Activated CD8-positive, alpha-beta T cell treated with anti-CD3 and anti-CD28 coated beads for 36 hours (primary cell): ENCODE data around the gene TARBP2. TPM values are rescaled to one million over a fixed set of nuclear protein-coding genes. Genes with fewer than 3 reads are reported as not detected.

Source experiments
- ATAC-seq: fragments of 200-7000 bp; cut with Tn5 transposase; one replicate; pipeline ENCODE4 v1.10.0; 2021; ENCODE audit warnings: mild to moderate bottlenecking, moderate library complexity
- CTCF ChIA-PET: fragments of 350-600 bp; sonication (Branson Sonifier 250); formaldehyde crosslinking; loops from one replicate; lab custom pipeline; 2021; ENCODE audit warnings: antibody characterized with exemption; lab: Charles Lee
- POLR2A ChIA-PET: fragments of 350-600 bp; sonication (Branson Sonifier 250); formaldehyde crosslinking; loops from one replicate; lab custom pipeline; 2021; ENCODE audit warnings: antibody characterized with exemption; lab: Charles Lee
- DNase-seq: peaks from one replicate; pipeline ENCODE4 v3.0.0-alpha.2; 2020
- H3K27ac Mint-ChIP-seq: one replicate; pipeline ENCODE4 v1.8.0; 2021; ENCODE audit warnings: mild to moderate bottlenecking, mixed read lengths
- H3K27me3 Mint-ChIP-seq: one replicate; pipeline ENCODE4 v1.8.0; 2021; ENCODE audit warnings: mixed read lengths
- H3K36me3 Mint-ChIP-seq: one replicate; pipeline ENCODE4 v1.8.0; 2021; ENCODE audit warnings: low read depth, mixed read lengths
- H3K4me1 Mint-ChIP-seq: one replicate; pipeline ENCODE4 v1.8.0; 2021; ENCODE audit warnings: low read depth, mixed read lengths
- H3K4me3 Mint-ChIP-seq: one replicate; pipeline ENCODE4 v1.8.0; 2021; ENCODE audit warnings: mild to moderate bottlenecking, moderate library complexity, mixed read lengths
- H3K9me3 Mint-ChIP-seq: one replicate; pipeline ENCODE4 v1.8.0; 2021; ENCODE audit warnings: mixed read lengths
- intact Hi-C: fragments of 100-400 bp; cut with micrococcal nuclease; formaldehyde crosslinking; loops from one replicate; pipeline ENCODE4 v1.10.0; 2022
- total RNA-seq, 2 experiments: library from RNA; stranded (reverse); gene quantifications; one replicate each; pipeline ENCODE4 v1.2.3, GENCODE V29; 2021
- TF ChIP-seq, protein P1 (sequence below): fragments of 200-600 bp; IDR thresholded peaks from one replicate; pipeline ENCODE4 v1.8.0; 2022; ENCODE audit warnings: antibody characterized with exemption, mild to moderate bottlenecking

The TARBP2 gene
- total RNA-seq, 2 experiments from 2014 or later = 32.0 to 33.3 TPM

DNA sequence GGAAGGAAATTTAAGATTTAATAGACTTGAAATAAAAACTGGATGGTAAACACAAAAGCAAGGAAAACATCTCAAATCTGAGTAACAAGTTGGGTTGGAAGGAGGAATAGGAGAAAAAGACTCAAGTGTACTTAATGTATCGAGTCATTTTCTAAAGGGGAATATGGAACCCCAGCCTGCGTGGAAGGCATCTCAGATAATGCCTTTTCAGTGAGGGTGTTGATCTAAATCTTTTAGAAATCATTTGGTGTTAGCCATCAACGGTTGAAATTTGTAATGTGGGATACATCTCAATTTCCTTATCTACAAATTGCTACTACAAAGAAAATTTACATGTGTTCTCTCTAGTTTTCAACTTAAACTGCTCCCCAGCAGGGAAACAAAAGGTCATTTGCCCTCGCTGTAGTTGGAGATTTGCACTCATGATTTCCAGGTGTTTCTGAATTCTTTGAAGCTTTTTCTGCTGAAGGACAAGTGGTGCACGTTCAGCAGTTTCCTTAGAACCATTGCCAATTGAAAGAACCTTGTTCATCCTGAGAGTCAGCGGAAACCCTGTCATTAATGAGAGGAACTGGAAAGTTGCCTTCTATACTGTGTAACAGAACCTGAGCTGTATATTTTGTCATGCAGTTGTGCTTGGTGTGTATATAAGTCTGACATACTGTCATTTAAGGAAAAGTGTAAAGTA, 47.0 kb upstream of the TARBP2 start:
- ATAC-seq = no peak
- TF ChIP-seq, protein P1, sequence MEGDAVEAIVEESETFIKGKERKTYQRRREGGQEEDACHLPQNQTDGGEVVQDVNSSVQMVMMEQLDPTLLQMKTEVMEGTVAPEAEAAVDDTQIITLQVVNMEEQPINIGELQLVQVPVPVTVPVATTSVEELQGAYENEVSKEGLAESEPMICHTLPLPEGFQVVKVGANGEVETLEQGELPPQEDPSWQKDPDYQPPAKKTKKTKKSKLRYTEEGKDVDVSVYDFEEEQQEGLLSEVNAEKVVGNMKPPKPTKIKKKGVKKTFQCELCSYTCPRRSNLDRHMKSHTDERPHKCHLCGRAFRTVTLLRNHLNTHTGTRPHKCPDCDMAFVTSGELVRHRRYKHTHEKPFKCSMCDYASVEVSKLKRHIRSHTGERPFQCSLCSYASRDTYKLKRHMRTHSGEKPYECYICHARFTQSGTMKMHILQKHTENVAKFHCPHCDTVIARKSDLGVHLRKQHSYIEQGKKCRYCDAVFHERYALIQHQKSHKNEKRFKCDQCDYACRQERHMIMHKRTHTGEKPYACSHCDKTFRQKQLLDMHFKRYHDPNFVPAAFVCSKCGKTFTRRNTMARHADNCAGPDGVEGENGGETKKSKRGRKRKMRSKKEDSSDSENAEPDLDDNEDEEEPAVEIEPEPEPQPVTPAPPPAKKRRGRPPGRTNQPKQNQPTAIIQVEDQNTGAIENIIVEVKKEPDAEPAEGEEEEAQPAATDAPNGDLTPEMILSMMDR = no peak
- no peak for DNase-seq
- Mint-ChIP-seq H3K27me3 (no peaks in the 10 kb centered on the region), H3K4me1 (peaks cover 47% of the 10 kb centered on the region), H3K36me3 (peaks cover 55% of the 10 kb centered on the region), H3K9me3 (no peaks in the 10 kb centered on the region), H3K27ac (peak overlapping the region; percentile 71), H3K4me3 (peak overlapping the region; percentile 91)
- CTCF ChIA-PET = interaction anchor here (1.0 to 1.5 kb wide), 3 partner anchors 13 to 102 kb away, joined by 3 to 4 read pairs (median 3); no protein-coding TSS in a partner anchor
- intact Hi-C loops = no loop called here
- POLR2A ChIA-PET = interaction anchor here (0.8 to 43.3 kb wide), 5 partner anchors 12 to 156 kb away, joined by 3 to 1494 read pairs (median 3); partner anchors contain the start of genes MAP3K12, NPFF, PRR13 and TARBP2

DNA sequence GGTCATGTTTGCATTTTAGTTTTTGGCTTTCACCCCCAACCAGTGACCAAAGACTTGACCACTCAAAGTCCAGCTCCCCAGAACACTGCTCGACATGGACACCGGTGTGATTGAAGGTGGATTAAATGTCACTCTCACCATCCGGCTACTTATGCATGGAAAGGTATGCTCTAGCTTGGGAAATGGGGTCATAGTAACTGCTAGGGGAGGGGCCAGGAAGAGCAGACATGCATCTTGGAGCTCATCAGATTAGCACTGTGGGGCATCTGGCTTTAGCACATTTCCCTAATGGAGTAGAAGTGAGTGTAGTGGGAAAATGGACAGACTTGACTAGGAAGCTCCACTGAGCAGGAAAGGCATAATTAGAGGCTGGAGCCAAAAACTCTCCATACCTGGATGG, 46.4 kb upstream of the TARBP2 start:
- Mint-ChIP-seq H3K9me3 (no peaks in the 10 kb centered on the region), H3K4me3 (peak overlapping the region; percentile 91), H3K27ac (peak overlapping the region; percentile 71), H3K4me1 (peaks cover 50% of the 10 kb centered on the region), H3K36me3 (peaks cover 58% of the 10 kb centered on the region), H3K27me3 (no peaks in the 10 kb centered on the region)
- TF ChIP-seq, protein P1 = no peak
- CTCF ChIA-PET = interaction anchor here (0.8 to 1.5 kb wide), 4 partner anchors 20 to 102 kb away, joined by 3 to 5 read pairs (median 4); no protein-coding TSS in a partner anchor
- DNase-seq (no peak), ATAC-seq (no peak)
- intact Hi-C loops = no loop called here
- POLR2A ChIA-PET = interaction anchor here (0.6 to 43.3 kb wide), 5 partner anchors 13 to 77 kb away, joined by 3 to 1494 read pairs (median 3); partner anchors contain the start of genes MAP3K12, NPFF, PRR13 and TARBP2

DNA sequence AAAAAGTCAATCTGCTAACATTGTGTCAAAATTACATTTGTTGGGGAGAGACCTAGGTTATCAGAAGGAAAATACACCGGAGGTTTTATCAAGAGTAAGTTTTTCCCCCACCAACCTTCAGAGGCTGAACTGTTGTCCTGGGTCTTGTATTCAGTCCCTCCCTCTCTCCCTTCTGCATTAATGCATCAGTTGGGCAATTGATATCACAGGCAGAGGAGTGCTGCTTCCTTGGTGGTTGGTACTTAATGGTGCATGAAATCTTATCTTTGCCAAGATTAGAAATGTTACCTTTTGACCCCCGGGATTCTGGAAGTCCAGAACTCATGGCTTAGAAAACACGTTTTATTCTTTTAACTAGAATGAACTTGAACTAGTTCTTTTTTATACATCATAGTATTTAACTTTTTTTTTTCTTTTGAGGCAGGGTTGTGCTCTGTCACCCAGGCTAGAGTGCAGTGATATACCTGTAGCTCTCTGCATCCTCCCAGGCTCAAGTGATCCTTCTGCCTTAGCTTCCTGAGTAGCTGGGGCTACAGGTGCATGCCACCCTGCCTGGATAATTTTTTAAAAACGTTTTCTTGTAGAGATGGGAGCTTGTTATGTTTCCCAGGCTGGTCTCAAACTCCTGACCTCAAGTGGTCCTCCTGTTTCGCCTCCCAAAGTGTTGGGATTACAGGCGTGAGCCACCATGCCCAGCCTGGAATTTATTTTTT, 44.3 kb upstream of the TARBP2 start:
- H3K36me3 Mint-ChIP-seq = peaks cover 76% of the 10 kb centered on the region
- peaks cover 59% of the 10 kb centered on the region for H3K4me1 Mint-ChIP-seq
- TF ChIP-seq, protein P1 = no peak
- ChIA-PET CTCF (interaction anchor here (1.8 kb wide), 1 partner anchor 105 kb away, joined by 4 read pairs; no protein-coding TSS in a partner anchor), POLR2A (interaction anchor here (1.1 to 43.3 kb wide), 3 partner anchors 10 to 84 kb away, joined by 3 to 1494 read pairs (median 3); partner anchors contain the start of genes MAP3K12, NPFF and TARBP2)
- no peak for ATAC-seq
- no peak overlapping the region for H3K27ac Mint-ChIP-seq
- no peak overlapping the region for H3K4me3 Mint-ChIP-seq
- intact Hi-C loops = no loop called here
- no peaks in the 10 kb centered on the region for H3K27me3 Mint-ChIP-seq
- DNase-seq = no peak
- H3K9me3 Mint-ChIP-seq = no peaks in the 10 kb centered on the region

DNA sequence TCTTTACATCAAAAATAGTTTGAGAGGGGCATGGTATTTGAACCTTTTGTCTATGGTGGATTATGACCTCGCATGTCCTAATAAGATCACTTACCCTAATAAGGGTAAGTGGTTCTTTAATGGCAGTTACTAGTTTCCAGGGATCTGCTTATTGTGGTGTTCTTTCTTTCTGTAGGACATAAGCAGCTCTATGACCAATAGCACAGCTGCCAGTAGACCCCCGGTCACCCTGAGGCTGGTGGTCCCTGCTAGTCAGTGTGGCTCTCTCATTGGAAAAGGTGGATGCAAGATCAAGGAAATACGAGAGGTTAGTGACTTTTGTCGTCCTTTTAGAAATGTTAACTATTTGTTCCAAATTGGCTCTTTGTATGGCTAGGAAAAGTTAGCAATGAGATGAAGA, 42.0 kb upstream of the TARBP2 start:
- TF ChIP-seq, protein P1 = no peak
- no peaks in the 10 kb centered on the region for H3K9me3 Mint-ChIP-seq
- H3K27ac Mint-ChIP-seq = peak overlapping the region; percentile 46
- H3K4me1 Mint-ChIP-seq = peaks cover 66% of the 10 kb centered on the region
- ATAC-seq (no peak), DNase-seq (no peak)
- POLR2A ChIA-PET = interaction anchor here (0.6 to 43.3 kb wide), 5 partner anchors 11 to 325 kb away, joined by 3 to 1494 read pairs (median 5); partner anchors contain the start of genes MAP3K12, NPFF and TARBP2
- H3K27me3 Mint-ChIP-seq = no peaks in the 10 kb centered on the region
- peaks cover 78% of the 10 kb centered on the region for H3K36me3 Mint-ChIP-seq
- no peak overlapping the region for H3K4me3 Mint-ChIP-seq
- CTCF ChIA-PET = interaction anchor here (2.0 kb wide), 1 partner anchor 17 kb away, joined by 12 read pairs; no protein-coding TSS in a partner anchor
- intact Hi-C loops = no loop called here
